Tibial nerve (tissue), 4 donors: ENCODE data around the gene USP6NL. TPM values are rescaled to one million over a fixed set of nuclear protein-coding genes. Genes with fewer than 3 reads are reported as not detected.

Source experiments
- DNase-seq, 2 donors: peaks; one replicate each; pipeline ENCODE4 v3.0.0-alpha.2; 2019; ENCODE audit warnings: low spot score in 2 of 2
- H3K27ac ChIP-seq, 4 donors: fragments of 200-600 bp; sonication (generic) in 3 of 4; one replicate each; pipeline ENCODE4 v1.5.1; 2017 to 2019; ENCODE audit warnings: mild to moderate bottlenecking in 1 of 4
- H3K27me3 ChIP-seq, 2 donors: fragments of 200-600 bp; sonication (generic) in 1 of 2; one replicate each; pipeline versions ENCODE4 v1.5.1 to v1.6.0; 2017 to 2019
- H3K36me3 ChIP-seq, 3 donors: fragments of 200-600 bp; sonication (generic); one replicate each; pipeline ENCODE4 v1.5.1; 2018 to 2019
- H3K4me1 ChIP-seq, 4 donors: fragments of 200-600 bp; sonication (generic) in 3 of 4; one replicate each; pipeline ENCODE4 v1.5.1; 2017 to 2019
- H3K4me3 ChIP-seq, 4 donors: fragments of 200-600 bp; sonication (generic) in 3 of 4; one replicate each; pipeline ENCODE4 v1.5.1; 2017 to 2019; ENCODE audit warnings: mild to moderate bottlenecking in 1 of 4, moderate library complexity in 1 of 4
- H3K9me3 ChIP-seq, 4 donors: fragments of 200-600 bp; sonication (generic) in 3 of 4; one replicate each; pipeline ENCODE4 v1.5.1; 2017 to 2019
- EP300 ChIP-seq, 2 donors: sonication (generic); formaldehyde crosslinking; IDR thresholded peaks; one replicate each; pipeline ENCODE4 v1.6.1; 2017; ENCODE audit warnings: antibody characterized with exemption in 2 of 2, mild to moderate bottlenecking in 1 of 2
- POLR2A ChIP-seq, 2 donors: fragments of 450-650 bp; IDR thresholded peaks; one replicate each; pipeline ENCODE4 v1.6.1; 2017; ENCODE audit warnings: antibody characterized with exemption in 2 of 2, mild to moderate bottlenecking in 2 of 2, moderate library complexity in 2 of 2
- WGBS, 2 donors: methylation state at CpG; one replicate each; pipeline ENCODE4 v1.1.5; 2018; 5-methylcytosine and 5-hydroxymethylcytosine counted together
- total RNA-seq, 4 donors: library from RNA; depleted of rRNA; stranded (reverse); fragments of >200 nt; gene quantifications; one replicate each; pipeline ENCODE4 v1.1.0, GENCODE V29; 2016
- TF ChIP-seq, protein P1 (sequence below), 5 experiments: fragments of 200-600 bp in 3 of 5; fragments of 450-650 bp in 2 of 5; sonication (generic) in 3 of 5; IDR thresholded peaks; one replicate each; pipeline ENCODE4 v1.5.1; 2016 to 2019; ENCODE audit warnings: antibody characterized with exemption in 5 of 5, mild to moderate bottlenecking in 3 of 5, moderate library complexity in 2 of 5

The USP6NL gene
- total RNA-seq, 4 donors from 2014 or later, result 21.8 to 33.9 (median 25.0) TPM

DNA sequence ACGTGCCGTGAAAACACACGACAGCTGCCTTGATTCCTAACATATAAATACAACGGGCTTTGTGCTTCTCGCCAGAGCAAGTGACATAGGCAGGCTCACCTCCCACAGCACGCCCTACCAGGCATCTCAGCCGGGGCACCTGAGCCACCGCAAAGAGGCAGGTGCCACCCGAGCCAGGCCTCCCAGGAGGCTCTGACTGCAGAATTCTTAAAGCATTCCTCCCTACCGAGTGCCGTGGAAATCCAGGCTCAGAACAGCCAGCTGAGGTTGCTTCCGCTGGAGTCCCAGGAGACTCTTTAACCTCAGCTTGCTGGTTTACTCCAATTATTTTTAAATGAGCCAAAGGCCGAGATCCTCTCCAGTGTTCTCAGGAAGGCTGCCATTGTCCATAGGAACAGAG is 206.5 kb downstream of the USP6NL start:
- H3K9me3 ChIP-seq, result no peaks in the 10 kb centered on the region
- no peaks in the 10 kb centered on the region for H3K27me3 ChIP-seq
- no peak for DNase-seq
- no peak overlapping the region for H3K4me3 ChIP-seq
- 47 to 50% methylated on average over 11 to 13 of the region's 13 CpGs for WGBS, 2 donors
- H3K27ac ChIP-seq, result no peak overlapping the region
- peaks cover 0 to 5% (median 0%) of the 10 kb centered on the region in 4 donors for H3K4me1 ChIP-seq
- TF ChIP-seq EP300 (IDR thresholded peaks at IDR 0.05), result no peak
- TF ChIP-seq, protein P1, sequence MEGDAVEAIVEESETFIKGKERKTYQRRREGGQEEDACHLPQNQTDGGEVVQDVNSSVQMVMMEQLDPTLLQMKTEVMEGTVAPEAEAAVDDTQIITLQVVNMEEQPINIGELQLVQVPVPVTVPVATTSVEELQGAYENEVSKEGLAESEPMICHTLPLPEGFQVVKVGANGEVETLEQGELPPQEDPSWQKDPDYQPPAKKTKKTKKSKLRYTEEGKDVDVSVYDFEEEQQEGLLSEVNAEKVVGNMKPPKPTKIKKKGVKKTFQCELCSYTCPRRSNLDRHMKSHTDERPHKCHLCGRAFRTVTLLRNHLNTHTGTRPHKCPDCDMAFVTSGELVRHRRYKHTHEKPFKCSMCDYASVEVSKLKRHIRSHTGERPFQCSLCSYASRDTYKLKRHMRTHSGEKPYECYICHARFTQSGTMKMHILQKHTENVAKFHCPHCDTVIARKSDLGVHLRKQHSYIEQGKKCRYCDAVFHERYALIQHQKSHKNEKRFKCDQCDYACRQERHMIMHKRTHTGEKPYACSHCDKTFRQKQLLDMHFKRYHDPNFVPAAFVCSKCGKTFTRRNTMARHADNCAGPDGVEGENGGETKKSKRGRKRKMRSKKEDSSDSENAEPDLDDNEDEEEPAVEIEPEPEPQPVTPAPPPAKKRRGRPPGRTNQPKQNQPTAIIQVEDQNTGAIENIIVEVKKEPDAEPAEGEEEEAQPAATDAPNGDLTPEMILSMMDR (IDR thresholded peaks at IDR 0.05), result no peak
- no peak for TF ChIP-seq POLR2A (IDR thresholded peaks at IDR 0.05)
- no peaks in the 10 kb centered on the region for H3K36me3 ChIP-seq

Other genes starting within 250 kb of the USP6NL start
- gene ECHDC3, start 130.7 kb upstream of the USP6NL start, total RNA-seq, result 10 to 100 TPM; 48.6 to 91.3 (median 66.9) TPM
- gene PROSER2, start 211.7 kb upstream of the USP6NL start, total RNA-seq, result 10 to 100 TPM; 71.1 to 98.4 (median 75.6) TPM